Measurements from ENCODE around the gene PAX7. TPM values are rescaled to one million over a fixed set of nuclear protein-coding genes. Genes with fewer than 3 reads are reported as not detected.

Gene PAX7
- total and polyA plus RNA-seq, 2 donors (not counting 3 experiments of a cell fraction or from before 2014, with no cell fraction given): not detected

- Histone ChIP-seq H3K79me2 (ENCODE audit: control insufficient read depth, insufficient read depth, low read length) (no peaks in the 10 kb centered on the region), H3K27ac (ENCODE audit: insufficient read depth, low read depth, low read length) (no peak overlapping the region), H2AFZ (ENCODE audit: low read depth, low read length) (no peak overlapping the region), H3K4me1 (ENCODE audit: control insufficient read depth, extremely low read depth, insufficient read depth, low read length) (no peaks in the 10 kb centered on the region), H3K4me2 (ENCODE audit: insufficient read depth, low read length) (no peak overlapping the region), H3K9ac (replicated peaks; ENCODE audit: extremely low read depth, insufficient read depth, low read length) (no peak overlapping the region), H3K27me3 (ENCODE audit: control insufficient read depth in 2 of 2, insufficient read depth in 2 of 2, low read length in 2 of 2) (peaks cover 0 to 6% of the 10 kb centered on the region in 2 experiments), H3K9me3 (replicated peaks; ENCODE audit: control insufficient read depth, insufficient read depth, low read length) (no peaks in the 10 kb centered on the region), H3K36me3 (ENCODE audit: control insufficient read depth in 2 of 2, extremely low read depth in 1 of 2, insufficient read depth in 2 of 2, low read length in 2 of 2) (no peaks in the 10 kb centered on the region), H3K4me3 (replicated peaks in 1 of 3; ENCODE audit: insufficient read depth in 1 of 3, low read depth in 1 of 3, low read length in 3 of 3) (no peak overlapping the region), H3K9me1 (replicated peaks; ENCODE audit: control insufficient read depth, extremely low read depth, insufficient read depth, low read length) (no peaks in the 10 kb centered on the region), H4K20me1 (replicated peaks; ENCODE audit: control insufficient read depth, extremely low read depth, insufficient read depth, low read length) (no peaks in the 10 kb centered on the region)
- ChIA-PET POLR2A (no interaction called here), CTCF (no interaction called here)
- intact Hi-C loops (cut with micrococcal nuclease): no loop called here
- no peak for TF ChIP-seq EZH2 (IDR thresholded peaks at IDR 0.05; ENCODE audit: borderline replicate concordance, low read depth, low read length, severe bottlenecking)
- TF ChIP-seq MAX (IDR thresholded peaks at IDR 0.05; ENCODE audit: insufficient read depth, insufficient read length): no peak
- no peak for TF ChIP-seq CTCF (IDR thresholded peaks at IDR 0.05; ENCODE audit: extremely low read depth in 1 of 2, insufficient read depth in 1 of 2, low read depth in 1 of 2, low read length in 2 of 2)
- no peak for TF ChIP-seq FOS (IDR thresholded peaks at IDR 0.05; ENCODE audit: borderline replicate concordance, insufficient read depth, low read length)
- no peak for TF ChIP-seq GATA2 (IDR thresholded peaks at IDR 0.05; ENCODE audit: insufficient read depth, insufficient read length, low read depth, low read length)
- TF ChIP-seq POLR2AphosphoS5 (IDR thresholded peaks at IDR 0.05; ENCODE audit: insufficient read depth, low read depth, low read length): no peak
- TF ChIP-seq JUN (IDR thresholded peaks at IDR 0.05; ENCODE audit: borderline replicate concordance, insufficient read depth, insufficient read length, low read depth): no peak
- TF ChIP-seq MYC (IDR thresholded peaks at IDR 0.05; ENCODE audit: low read depth, low read length): no peak
- TF ChIP-seq POLR2A (IDR thresholded peaks at IDR 0.05; ENCODE audit: low read depth, low read length): no peak
- no peak for FAIRE-seq
- dilution Hi-C loops (cut with MboI; ENCODE audit: extremely low pct_ligation_motif_present, low sequenced_read_pairs): no loop called here
- no peak for DNase-seq (ENCODE audit: low read depth, low spot score)
- no TSS peak for BruUV-seq (replicated peaks)
Observed at GRCh38 chr1:18670121-18670867, 39.6 kb downstream of the PAX7 start.
